Measurements from ENCODE around the gene TMED4. TPM values are rescaled to one million over a fixed set of nuclear protein-coding genes. Genes with fewer than 3 reads are reported as not detected.

TMED4 gene
- total and polyA plus RNA-seq, 2 donors (not counting 3 experiments of a cell fraction or from before 2014, with no cell fraction given): 63.4 to 89.7 TPM

GRCh38 chr7:44565795-44566559 is 16.1 kb downstream of the TMED4 start:
- H3K27ac ChIP-seq (ENCODE audit: insufficient read depth, low read depth, low read length): no peak overlapping the region
- H3K9me1 ChIP-seq (replicated peaks; ENCODE audit: control insufficient read depth, extremely low read depth, insufficient read depth, low read length): no peaks in the 10 kb centered on the region
- intact Hi-C loops (cut with micrococcal nuclease) (loop anchor here (1.0 to 5.0 kb wide), 4 partner anchors 74 to 352 kb away; partner anchors contain the start of gene NUDCD3), dilution Hi-C loops (cut with MboI; ENCODE audit: extremely low pct_ligation_motif_present, low sequenced_read_pairs) (no loop called here)
- no peaks in the 10 kb centered on the region for H3K9me3 ChIP-seq (replicated peaks; ENCODE audit: control insufficient read depth, insufficient read depth, low read length)
- no peaks in the 10 kb centered on the region for H3K27me3 ChIP-seq (ENCODE audit: control insufficient read depth in 2 of 2, insufficient read depth in 2 of 2, low read length in 2 of 2)
- peaks cover 24 to 51% of the 10 kb centered on the region in 2 experiments for H3K36me3 ChIP-seq (ENCODE audit: control insufficient read depth in 2 of 2, extremely low read depth in 1 of 2, insufficient read depth in 2 of 2, low read length in 2 of 2)
- no peak overlapping the region for H2AFZ ChIP-seq (ENCODE audit: low read depth, low read length)
- no peak overlapping the region for H3K4me3 ChIP-seq (replicated peaks in 1 of 3; ENCODE audit: insufficient read depth in 1 of 3, low read depth in 1 of 3, low read length in 3 of 3)
- no TSS peak for BruUV-seq (replicated peaks)
- no peaks in the 10 kb centered on the region for H4K20me1 ChIP-seq (replicated peaks; ENCODE audit: control insufficient read depth, extremely low read depth, insufficient read depth, low read length)
- H3K79me2 ChIP-seq (ENCODE audit: control insufficient read depth, insufficient read depth, low read length): no peaks in the 10 kb centered on the region
- H3K4me1 ChIP-seq (ENCODE audit: control insufficient read depth, extremely low read depth, insufficient read depth, low read length): no peaks in the 10 kb centered on the region
- FAIRE-seq (no peak), DNase-seq (ENCODE audit: low read depth, low spot score) (no peak)
- TF ChIP-seq POLR2AphosphoS5 (IDR thresholded peaks at IDR 0.05; ENCODE audit: insufficient read depth, low read depth, low read length) (no peak), CTCF (IDR thresholded peaks at IDR 0.05; ENCODE audit: extremely low read depth in 1 of 2, insufficient read depth in 1 of 2, low read depth in 1 of 2, low read length in 2 of 2) (no peak), POLR2A (IDR thresholded peaks at IDR 0.05; ENCODE audit: low read depth, low read length) (no peak), FOS (IDR thresholded peaks at IDR 0.05; ENCODE audit: borderline replicate concordance, insufficient read depth, low read length) (no peak), MAX (IDR thresholded peaks at IDR 0.05; ENCODE audit: insufficient read depth, insufficient read length) (no peak), GATA2 (IDR thresholded peaks at IDR 0.05; ENCODE audit: insufficient read depth, insufficient read length, low read depth, low read length) (no peak), JUN (IDR thresholded peaks at IDR 0.05; ENCODE audit: borderline replicate concordance, insufficient read depth, insufficient read length, low read depth) (no peak), EZH2 (IDR thresholded peaks at IDR 0.05; ENCODE audit: borderline replicate concordance, low read depth, low read length, severe bottlenecking) (no peak), MYC (IDR thresholded peaks at IDR 0.05; ENCODE audit: low read depth, low read length) (no peak)
- ChIA-PET POLR2A (interaction anchor here (0.6 to 1.5 kb wide), 2 partner anchors 217 to 364 kb away, joined by 3 to 5 read pairs; no protein-coding TSS in a partner anchor), CTCF (interaction anchor here (0.8 to 4.7 kb wide), 37 partner anchors 8 to 570 kb away, joined by 3 to 145 read pairs (median 5); partner anchors contain the start of genes DDX56, NUDCD3, TMED4 and YKT6)
- no peak overlapping the region for H3K9ac ChIP-seq (replicated peaks; ENCODE audit: extremely low read depth, insufficient read depth, low read length)
- no peak overlapping the region for H3K4me2 ChIP-seq (ENCODE audit: insufficient read depth, low read length)
